HL-60 (cell line): Measurements from ENCODE around the gene CARD18.

ENCODE experiments used
- DNase-seq, 2 experiments: peaks; one replicate each; pipeline ENCODE4 v3.0.0-alpha.2; 2010 to 2020; ENCODE audit warnings: low read depth in 1 of 2, low spot score in 1 of 2
- H3K27ac ChIP-seq: fragments of 250-450 bp; sonication (Bioruptor Pico); replicated peaks from 2 replicates; pipeline ENCODE4 v1.5.1; 2020; ENCODE audit warnings: mild to moderate bottlenecking, moderate library complexity
- H3K27me3 ChIP-seq: fragments of 250-450 bp; sonication (Bioruptor Pico); 2 replicates; pipeline ENCODE4 v1.5.1; 2021; ENCODE audit warnings: mild to moderate bottlenecking, moderate library complexity; ENCODE audit not compliant: insufficient read depth, poor library complexity, severe bottlenecking
- H3K4me3 ChIP-seq: replicated peaks from 2 replicates; pipeline ENCODE4 v1.5.1; 2011; ENCODE audit warnings: mild to moderate bottlenecking, control low read depth, low read length; ENCODE audit not compliant: insufficient read depth
- GABPA ChIP-seq: IDR thresholded peaks from 2 replicates; pipeline ENCODE4 v1.6.1; 2012; ENCODE audit warnings: low read depth
- POLR2AphosphoS5 ChIP-seq: IDR thresholded peaks from 2 replicates; pipeline ENCODE4 v1.6.1; 2012; ENCODE audit warnings: low read depth
- REST ChIP-seq: IDR thresholded peaks from 2 replicates; pipeline ENCODE4 v1.6.1; 2012; ENCODE audit warnings: low read depth; ENCODE audit not compliant: insufficient replicate concordance
- SPI1 ChIP-seq: IDR thresholded peaks from 2 replicates; pipeline ENCODE4 v1.6.1; 2012; ENCODE audit warnings: low read depth, mild to moderate bottlenecking, borderline replicate concordance
- TF ChIP-seq, protein P1 (sequence below): IDR thresholded peaks from one replicate; pipeline ENCODE4 v1.5.1; 2011; ENCODE audit warnings: low read length, control low read depth, inconsistent platforms; ENCODE audit not compliant: insufficient read depth

Gene CARD18

GRCh38 chr11:105155679-105156078, 16.1 kb upstream of the CARD18 start:
- H3K27me3 ChIP-seq, result no peaks in the 10 kb centered on the region
- DNase-seq, result no peak
- no peak overlapping the region for H3K27ac ChIP-seq
- no peak overlapping the region for H3K4me3 ChIP-seq
- no peak for TF ChIP-seq POLR2AphosphoS5
- TF ChIP-seq REST, result no peak

DNA sequence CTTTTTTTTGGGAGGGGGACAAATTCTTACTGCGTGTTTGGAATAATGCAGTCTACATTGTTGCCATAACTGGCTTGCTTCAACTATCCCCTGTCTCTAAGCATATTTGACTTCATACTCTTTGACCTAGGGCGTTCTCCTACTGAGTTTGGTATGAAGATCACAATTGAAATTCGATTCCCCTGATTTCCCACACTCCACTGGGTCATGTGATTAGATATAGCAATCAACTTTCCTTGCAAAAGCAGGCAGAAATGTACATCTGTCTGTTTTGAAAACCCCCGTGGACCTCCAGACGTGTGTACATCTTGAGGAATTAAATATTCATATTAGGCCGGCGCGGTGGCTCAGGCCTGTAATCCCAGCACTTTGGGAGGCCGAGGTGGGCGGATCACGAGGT, 13.8 kb upstream of the CARD18 start:
- Histone ChIP-seq H3K27ac (no peak overlapping the region), H3K4me3 (no peak overlapping the region), H3K27me3 (no peaks in the 10 kb centered on the region)
- DNase-seq, result no peak
- TF ChIP-seq, protein P1, sequence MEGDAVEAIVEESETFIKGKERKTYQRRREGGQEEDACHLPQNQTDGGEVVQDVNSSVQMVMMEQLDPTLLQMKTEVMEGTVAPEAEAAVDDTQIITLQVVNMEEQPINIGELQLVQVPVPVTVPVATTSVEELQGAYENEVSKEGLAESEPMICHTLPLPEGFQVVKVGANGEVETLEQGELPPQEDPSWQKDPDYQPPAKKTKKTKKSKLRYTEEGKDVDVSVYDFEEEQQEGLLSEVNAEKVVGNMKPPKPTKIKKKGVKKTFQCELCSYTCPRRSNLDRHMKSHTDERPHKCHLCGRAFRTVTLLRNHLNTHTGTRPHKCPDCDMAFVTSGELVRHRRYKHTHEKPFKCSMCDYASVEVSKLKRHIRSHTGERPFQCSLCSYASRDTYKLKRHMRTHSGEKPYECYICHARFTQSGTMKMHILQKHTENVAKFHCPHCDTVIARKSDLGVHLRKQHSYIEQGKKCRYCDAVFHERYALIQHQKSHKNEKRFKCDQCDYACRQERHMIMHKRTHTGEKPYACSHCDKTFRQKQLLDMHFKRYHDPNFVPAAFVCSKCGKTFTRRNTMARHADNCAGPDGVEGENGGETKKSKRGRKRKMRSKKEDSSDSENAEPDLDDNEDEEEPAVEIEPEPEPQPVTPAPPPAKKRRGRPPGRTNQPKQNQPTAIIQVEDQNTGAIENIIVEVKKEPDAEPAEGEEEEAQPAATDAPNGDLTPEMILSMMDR, result no peak
- TF ChIP-seq GABPA, result no peak
- no peak for TF ChIP-seq POLR2AphosphoS5
- no peak for TF ChIP-seq REST
- TF ChIP-seq SPI1, result no peak

GRCh38 chr11:105152560-105152959, 13.0 kb upstream of the CARD18 start:
- no peak for DNase-seq
- Histone ChIP-seq H3K27ac (no peak overlapping the region), H3K4me3 (no peak overlapping the region), H3K27me3 (no peaks in the 10 kb centered on the region)
- TF ChIP-seq, protein P1, result no peak
- no peak for TF ChIP-seq REST
- TF ChIP-seq SPI1, result no peak
- TF ChIP-seq GABPA, result no peak
- no peak for TF ChIP-seq POLR2AphosphoS5

GRCh38 chr11:105152021-105152512, 12.5 kb upstream of the CARD18 start:
- no peak overlapping the region for H3K4me3 ChIP-seq
- H3K27ac ChIP-seq, result no peak overlapping the region
- no peaks in the 10 kb centered on the region for H3K27me3 ChIP-seq
- TF ChIP-seq GABPA (no peak), REST (no peak), POLR2AphosphoS5 (no peak), SPI1 (no peak)
- TF ChIP-seq, protein P1, result no peak
- DNase-seq, result no peak
